GM18508 (cell line): ENCODE measurements around the gene AFAP1.

Experiments
- ATAC-seq: cut with Tn5 transposase; IDR thresholded peaks from one replicate; pipeline ENCODE4 v1.9.1; 2021; ENCODE audit warnings: moderate number of reproducible peaks; ENCODE audit not compliant: insufficient read depth, unreplicated experiment

The AFAP1 gene

GRCh38 chr4:7968262-7968896, 28.7 kb upstream of the AFAP1 start:
- no peak for ATAC-seq

- ATAC-seq: no peak
These were observed 28.0 kb upstream of the AFAP1 start for GRCh38 chr4:7967501-7968261.

- ATAC-seq: no peak
These were observed 27.4 kb upstream of the AFAP1 start for GRCh38 chr4:7967063-7967440.

GRCh38 chr4:7966281-7967062, 26.8 kb upstream of the AFAP1 start:
- ATAC-seq: no peak

GRCh38 chr4:7964890-7965662, 25.4 kb upstream of the AFAP1 start:
- ATAC-seq: no peak

GRCh38 chr4:7964459-7964858, 24.8 kb upstream of the AFAP1 start:
- no peak for ATAC-seq

- no peak for ATAC-seq
These were observed 24.0 kb upstream of the AFAP1 start for GRCh38 chr4:7963691-7964090.

- ATAC-seq: no peak
These were observed 23.2 kb upstream of the AFAP1 start for GRCh38 chr4:7962609-7963508.

- no peak for ATAC-seq
These were observed 21.4 kb upstream of the AFAP1 start for GRCh38 chr4:7960790-7961655.

GRCh38 chr4:7960017-7960789, 20.5 kb upstream of the AFAP1 start:
- ATAC-seq: no peak

- no peak for ATAC-seq
These were observed 19.4 kb upstream of the AFAP1 start for GRCh38 chr4:7959078-7959477.

- no peak for ATAC-seq
These were observed 17.4 kb upstream of the AFAP1 start for GRCh38 chr4:7956934-7957656.

- no peak for ATAC-seq
These were observed 16.7 kb upstream of the AFAP1 start for GRCh38 chr4:7956270-7956808.

- ATAC-seq: no peak
These were observed 15.7 kb upstream of the AFAP1 start for GRCh38 chr4:7955393-7955792.

GRCh38 chr4:7952615-7953014, 13.0 kb upstream of the AFAP1 start:
- ATAC-seq: no peak

- no peak for ATAC-seq
These were observed 10.8 kb upstream of the AFAP1 start for GRCh38 chr4:7950301-7951092.
